ENCODE data around the gene SGSM2. TPM values are rescaled to one million over a fixed set of nuclear protein-coding genes. Genes with fewer than 3 reads are reported as not detected.

The SGSM2 gene
- total and polyA plus RNA-seq, 2 of the 13 experiments (the other 11 are each of a cell fraction or from before 2014, with no cell fraction given): 30.4 to 51.3 TPM

DNA sequence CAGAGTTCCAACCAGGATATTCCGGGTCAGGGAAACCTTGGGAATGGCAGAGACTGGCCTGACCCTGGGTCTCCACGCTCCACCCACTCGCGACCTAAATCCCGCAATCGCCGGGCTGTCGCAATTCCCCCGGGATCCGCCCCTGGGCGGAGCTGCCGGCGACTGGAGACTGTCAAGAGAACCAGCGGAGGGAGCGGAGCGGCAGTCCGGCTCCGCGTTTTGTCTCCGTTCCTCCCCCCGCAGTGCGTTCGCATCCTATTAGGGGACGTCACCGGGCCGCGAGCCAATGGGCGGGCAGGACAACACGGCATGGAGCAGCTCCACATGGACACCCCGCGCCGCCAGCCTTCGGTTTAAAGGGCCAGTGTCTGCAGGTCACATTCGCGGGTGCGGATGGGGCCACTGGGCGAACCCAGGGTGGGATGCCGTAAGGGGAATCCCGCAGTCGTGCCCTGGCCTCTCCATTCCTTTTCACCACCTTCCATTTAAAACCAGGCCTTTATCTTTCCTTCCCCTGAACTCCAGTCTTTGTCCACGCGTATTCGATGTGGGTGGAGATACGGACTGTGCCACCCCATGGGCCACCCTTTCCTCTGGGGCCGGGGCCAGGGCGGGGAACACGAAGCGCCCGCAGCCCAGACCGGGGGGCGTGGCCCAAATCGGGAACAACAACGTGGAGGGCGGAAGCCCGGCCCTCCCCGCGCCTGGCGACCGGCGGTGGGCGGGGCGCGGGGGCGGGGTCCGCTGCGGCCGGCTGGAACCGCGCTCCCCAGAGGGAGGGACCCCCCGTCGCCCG is 64.3 kb downstream of the SGSM2 start (continued):
- peak; percentile 50; the same call in 1 of the 2 replicates for TF ChIP-seq CBX2 (IDR thresholded peaks at IDR 0.05; ENCODE audit: low read depth, low read length)
- TF ChIP-seq CBX2 (CRISPR knock-in tag; IDR thresholded peaks at IDR 0.05; ENCODE audit: low read depth): no peak
- no peak for TF ChIP-seq CCAR2 (optimal IDR thresholded peaks at IDR 0.05; ENCODE audit: low read depth, low read length)
- no peak for TF ChIP-seq GFI1 (CRISPR knock-in tag; IDR thresholded peaks at IDR 0.05; ENCODE audit: borderline replicate concordance)
- no peak for TF ChIP-seq MZF1 (CRISPR knock-in tag; IDR thresholded peaks at IDR 0.05; ENCODE audit: borderline replicate concordance)
- no peak for TF ChIP-seq ZNF674 (CRISPR knock-in tag; IDR thresholded peaks at IDR 0.05; ENCODE audit: low read depth)
- no peak for TF ChIP-seq ZNF17 (CRISPR knock-in tag; IDR thresholded peaks at IDR 0.05)
- peak; percentile 35; the same call in 1 of the 2 replicates for TF ChIP-seq ZBTB20 (CRISPR knock-in tag; IDR thresholded peaks at IDR 0.05; ENCODE audit: borderline replicate concordance, low read depth)
- TF ChIP-seq SRY (CRISPR knock-in tag; IDR thresholded peaks at IDR 0.05): no peak; the same call in 1 of the 2 replicates
- no peak for TF ChIP-seq KLF15 (CRISPR knock-in tag; IDR thresholded peaks at IDR 0.05; ENCODE audit: borderline replicate concordance)

DNA sequence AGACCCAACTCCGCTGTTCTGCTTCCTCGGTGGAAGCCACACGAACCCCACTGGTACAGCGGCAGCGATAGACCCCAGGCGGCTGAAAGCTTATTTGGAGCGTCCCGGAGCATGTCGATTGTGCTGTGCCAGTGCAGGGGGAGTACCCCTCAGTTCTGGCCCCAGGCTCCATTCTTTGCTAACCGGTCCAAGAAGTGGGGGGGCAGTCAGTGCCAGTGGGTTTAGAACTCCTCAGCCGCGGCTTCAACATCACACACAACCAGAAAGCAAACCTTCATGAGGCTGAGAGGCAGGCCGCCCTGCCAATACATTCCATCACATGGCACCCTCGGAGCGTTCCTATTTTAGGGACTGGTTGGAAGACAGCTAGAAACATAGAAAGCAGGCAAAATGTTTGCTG is 65.2 kb downstream of the SGSM2 start:
- intact Hi-C loops (cut with micrococcal nuclease; ENCODE audit: unreplicated experiment) (loop anchor here (5.0 kb wide), 1 partner anchor 65 kb away; the partner anchor contains the start of genes SGSM2 and TSR1), in situ Hi-C loops (cut with HindIII; ENCODE audit: extremely low pct_ligation_motif_present, low pct_unique_long_range_greater_than_20kb) (no loop called here)
- peaks cover 8% of the 10 kb centered on the region for H4K20me1 ChIP-seq (ENCODE audit: insufficient read depth, low read length)
- 73% methylated on average over 3 of the region's 15 CpGs for WGBS (ENCODE audit: low lambda C conversion rate)
- FAIRE-seq (no peak), DNase-seq (ENCODE audit: low spot score) (no peak), ATAC-seq (no peak)
- peaks cover 38% of the 10 kb centered on the region for H3K4me1 ChIP-seq (ENCODE audit: insufficient read depth, low read length)
- no peaks in the 10 kb centered on the region for H3K9me3 ChIP-seq (ENCODE audit: low read length)
- H3K9ac ChIP-seq (ENCODE audit: insufficient read depth, low read depth, low read length): peak overlapping the region; percentile 75
- peak overlapping the region; percentile 63 to 87 (median 66); a peak in 5 of 6 replicates for H3K4me3 ChIP-seq (replicated peaks in 1 of 3; ENCODE audit: insufficient read depth in 1 of 3, low read depth in 2 of 3, low read length in 3 of 3)
- H3K36me3 ChIP-seq (replicated peaks in 1 of 2; ENCODE audit: control insufficient read depth in 1 of 2, insufficient read depth in 2 of 2, low read length in 2 of 2): no peaks in the 10 kb centered on the region
- no TSS peak for BruUV-seq (replicated peaks)
- H3K27me3 ChIP-seq (ENCODE audit: control insufficient read depth in 1 of 2, insufficient read depth in 2 of 2, low read length in 2 of 2): no peaks in the 10 kb centered on the region; a peak in 2 of 5 replicates
- CTCF ChIA-PET (ENCODE audit: low intra/inter-chr PET ratio, low total read pairs): no interaction called here
- TF ChIP-seq ZNF768 (CRISPR knock-in tag; IDR thresholded peaks at IDR 0.05) (0 out of 2 replicates have a peak, but pooled peaks have one; percentile 23), TOE1 (CRISPR knock-in tag; IDR thresholded peaks at IDR 0.05) (no peak), ZMYM4 (CRISPR knock-in tag; IDR thresholded peaks at IDR 0.05) (no peak), AHR (CRISPR knock-in tag; IDR thresholded peaks at IDR 0.05) (0 out of 2 replicates have a peak, but pooled peaks have one; percentile 17), SMAD1 (CRISPR knock-in tag; IDR thresholded peaks at IDR 0.05; ENCODE audit: borderline replicate concordance, low read depth) (no peak)
- TF ChIP-seq, protein P1, sequence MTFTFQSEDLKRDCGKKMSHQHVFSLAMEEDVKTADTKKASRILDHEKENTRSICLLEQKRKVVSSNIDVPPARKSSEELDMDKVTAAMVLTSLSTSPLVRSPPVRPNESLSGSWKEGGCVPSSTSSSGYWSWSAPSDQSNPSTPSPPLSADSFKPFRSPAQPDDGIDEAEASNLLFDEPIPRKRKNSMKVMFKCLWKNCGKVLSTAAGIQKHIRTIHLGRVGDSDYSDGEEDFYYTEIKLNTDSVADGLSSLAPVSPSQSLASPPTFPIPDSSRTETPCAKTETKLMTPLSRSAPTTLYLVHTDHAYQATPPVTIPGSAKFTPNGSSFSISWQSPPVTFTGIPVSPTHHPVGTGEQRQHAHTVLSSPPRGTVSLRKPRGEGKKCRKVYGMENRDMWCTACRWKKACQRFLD (CRISPR knock-in tag; IDR thresholded peaks at IDR 0.05; ENCODE audit: borderline replicate concordance): no peak
- H3K79me2 ChIP-seq (ENCODE audit: insufficient read depth, low read length): peaks cover 14% of the 10 kb centered on the region
- POLR2A ChIA-PET: interaction anchor here (1.7 kb wide), 1 partner anchor 9 kb away, joined by 13 read pairs; no protein-coding TSS in a partner anchor
- H3K27ac ChIP-seq (ENCODE audit: extremely low read length, insufficient read depth, low read length): peak overlapping the region; percentile 57
- H3K4me2 ChIP-seq (ENCODE audit: low read depth, low read length): peak overlapping the region; percentile 96
- H2AFZ ChIP-seq (ENCODE audit: low read length): no peak overlapping the region

Data from HepG2 (cell line).